ENCODE results near the gene MYH9. TPM values are rescaled to one million over a fixed set of nuclear protein-coding genes. Genes with fewer than 3 reads are reported as not detected.
"Not testable (repeated sequence)": the region's sequence is repeated elsewhere in the genome, so short reads cannot be mapped to it uniquely, and the experiment has no call there.

Gene MYH9
- total RNA-seq, 4 donors from 2014 or later: 304 to 366 (median 322) TPM

- ATAC-seq: no peak
- WGBS, 2 donors (ENCODE audit: low coverage in 1 of 2): 76 to 92% methylated on average over 4 to 9 of the region's 10 CpGs
- H3K27ac ChIP-seq: no peak overlapping the region
- H3K4me3 ChIP-seq: no peak overlapping the region
- H3K27me3 ChIP-seq: no peaks in the 10 kb centered on the region
- no peak for TF ChIP-seq CTCF (IDR thresholded peaks at IDR 0.05)
- no peak for TF ChIP-seq EP300 (IDR thresholded peaks at IDR 0.05)
- TF ChIP-seq POLR2AphosphoS5 (IDR thresholded peaks at IDR 0.05): no peak
- TF ChIP-seq POLR2A (IDR thresholded peaks at IDR 0.05): no peak
- no peaks in the 10 kb centered on the region for H3K9me3 ChIP-seq
- no peaks in the 10 kb centered on the region for H3K4me1 ChIP-seq
- peaks cover 0 to 8% of the 10 kb centered on the region in 2 donors for H3K36me3 ChIP-seq
Measured at GRCh38 chr22:36398601-36399471, 11.1 kb upstream of the MYH9 start.

- no peak overlapping the region for H3K27ac ChIP-seq
- H3K27me3 ChIP-seq: no peaks in the 10 kb centered on the region
- no peak overlapping the region for H3K4me3 ChIP-seq
- WGBS, 2 donors (ENCODE audit: low coverage in 1 of 2): 78 to 84% methylated on average over 9 to 12 of the region's 13 CpGs
- no peak for TF ChIP-seq POLR2AphosphoS5 (IDR thresholded peaks at IDR 0.05)
- no peak for TF ChIP-seq CTCF (IDR thresholded peaks at IDR 0.05)
- no peak for TF ChIP-seq POLR2A (IDR thresholded peaks at IDR 0.05)
- TF ChIP-seq EP300 (IDR thresholded peaks at IDR 0.05): no peak
- H3K9me3 ChIP-seq: no peaks in the 10 kb centered on the region
- peak; percentile 55 for ATAC-seq
- H3K36me3 ChIP-seq: peaks cover 0 to 8% of the 10 kb centered on the region in 2 donors
- no peaks in the 10 kb centered on the region for H3K4me1 ChIP-seq
Measured at GRCh38 chr22:36397131-36398093, 9.6 kb upstream of the MYH9 start.

GRCh38 chr22:36395915-36396314 lies 8.1 kb upstream of the MYH9 start:
- no peak overlapping the region for H3K27ac ChIP-seq
- no peaks in the 10 kb centered on the region for H3K27me3 ChIP-seq
- ATAC-seq: no peak
- WGBS, 2 donors (ENCODE audit: low coverage in 1 of 2): 55 to 67% methylated on average over 1 to 2 of the region's 2 CpGs
- peaks cover 0 to 8% of the 10 kb centered on the region in 2 donors for H3K36me3 ChIP-seq
- no peaks in the 10 kb centered on the region for H3K4me1 ChIP-seq
- no peak for TF ChIP-seq EP300 (IDR thresholded peaks at IDR 0.05)
- H3K9me3 ChIP-seq: no peaks in the 10 kb centered on the region
- H3K4me3 ChIP-seq: no peak overlapping the region

- WGBS, 2 donors (ENCODE audit: low coverage in 1 of 2): 67 to 78% methylated on average over 6 to 12 of the region's 12 CpGs
- TF ChIP-seq POLR2A (IDR thresholded peaks at IDR 0.05): no peak
- no peak for TF ChIP-seq EP300 (IDR thresholded peaks at IDR 0.05)
- no peak for TF ChIP-seq POLR2AphosphoS5 (IDR thresholded peaks at IDR 0.05)
- TF ChIP-seq CTCF (IDR thresholded peaks at IDR 0.05): no peak
- Histone ChIP-seq H3K9me3 (no peaks in the 10 kb centered on the region), H3K4me3 (no peak overlapping the region), H3K4me1 (no peaks in the 10 kb centered on the region), H3K27me3 (no peaks in the 10 kb centered on the region), H3K27ac (no peak overlapping the region), H3K36me3 (peaks cover 0 to 8% of the 10 kb centered on the region in 2 donors)
- ATAC-seq: no peak
Measured at GRCh38 chr22:36395055-36395849, 7.5 kb upstream of the MYH9 start.

GRCh38 chr22:36391638-36392037 lies 3.9 kb upstream of the MYH9 start:
- no peak for TF ChIP-seq POLR2A (IDR thresholded peaks at IDR 0.05)
- TF ChIP-seq POLR2AphosphoS5 (IDR thresholded peaks at IDR 0.05): no peak
- TF ChIP-seq EP300 (IDR thresholded peaks at IDR 0.05): no peak
- no peak for TF ChIP-seq CTCF (IDR thresholded peaks at IDR 0.05)
- WGBS, 2 donors (ENCODE audit: low coverage in 1 of 2): 89 to 93% methylated on average over 3 of the region's 3 CpGs
- Histone ChIP-seq H3K27ac (no peak overlapping the region), H3K9me3 (no peaks in the 10 kb centered on the region), H3K27me3 (no peaks in the 10 kb centered on the region), H3K4me1 (peaks cover 0 to 7% (median 0%) of the 10 kb centered on the region in 3 donors), H3K4me3 (no peak overlapping the region), H3K36me3 (peaks cover 0 to 3% of the 10 kb centered on the region in 2 donors)
- no peak for ATAC-seq

- Histone ChIP-seq H3K4me1 (peaks cover 0 to 29% (median 4%) of the 10 kb centered on the region in 3 donors), H3K27ac (peak overlapping the region in 2 of 4 donors; percentile 100), H3K4me3 (peak overlapping the region in 1 of 2 donors; percentile 100)
- not testable (repeated sequence) for ATAC-seq, H3K27me3 ChIP-seq, H3K9me3 ChIP-seq, H3K36me3 ChIP-seq
- 76 to 80% methylated on average over 6 to 9 of the region's 14 CpGs for WGBS, 2 donors (ENCODE audit: low coverage in 1 of 2)
Measured at GRCh38 chr22:36389122-36389521, 1.4 kb upstream of the MYH9 start.
